Smooth muscle cell (in vitro differentiated cells): ENCODE measurements around the gene DUT. TPM values are rescaled to one million over a fixed set of nuclear protein-coding genes. Genes with fewer than 3 reads are reported as not detected.

ENCODE experiments used
- DNase-seq: peaks from one replicate; lab custom pipeline; 2025; ENCODE audit not compliant: unreplicated experiment; lab: John Stamatoyannopoulos, UW
- H2AFZ ChIP-seq: fragments of 200-600 bp; sonication (generic); 2 replicates; pipeline ENCODE4 v1.6.0; 2016; ENCODE audit warnings: antibody characterized with exemption, low read depth, mild to moderate bottlenecking
- H3F3A ChIP-seq: fragments of 200-600 bp; sonication (generic); 2 replicates; pipeline ENCODE4 v1.6.0; 2017; ENCODE audit warnings: antibody characterized with exemption, low read depth
- H3K27ac ChIP-seq: fragments of 200-600 bp; sonication (generic); 2 replicates; pipeline ENCODE4 v1.5.1; 2016; ENCODE audit warnings: low read depth, mild to moderate bottlenecking
- H3K27me3 ChIP-seq: fragments of 200-600 bp; sonication (generic); 2 replicates; pipeline ENCODE4 v1.6.1; 2016; ENCODE audit warnings: low read depth, mild to moderate bottlenecking
- H3K36me3 ChIP-seq: fragments of 200-600 bp; sonication (generic); 2 replicates; pipeline ENCODE4 v1.5.1; 2016; ENCODE audit warnings: low read depth
- H3K4me1 ChIP-seq: fragments of 200-600 bp; sonication (generic); 2 replicates; pipeline ENCODE4 v1.5.1; 2016; ENCODE audit warnings: low read depth
- H3K4me2 ChIP-seq: fragments of 200-600 bp; sonication (generic); 2 replicates; pipeline ENCODE4 v1.6.0; 2016; ENCODE audit warnings: mild to moderate bottlenecking
- H3K4me3 ChIP-seq: fragments of 200-600 bp; sonication (generic); 2 replicates; pipeline ENCODE4 v1.5.1; 2016; ENCODE audit warnings: mild to moderate bottlenecking
- H3K79me2 ChIP-seq: fragments of 200-600 bp; sonication (generic); 2 replicates; pipeline ENCODE4 v1.6.0; 2016; ENCODE audit warnings: low read depth, mild to moderate bottlenecking
- H3K9ac ChIP-seq: fragments of 200-600 bp; sonication (generic); 2 replicates; pipeline ENCODE4 v1.6.0; 2016; ENCODE audit warnings: low read depth
- H3K9me3 ChIP-seq: fragments of 200-600 bp; sonication (generic); replicated peaks from 2 replicates; pipeline ENCODE4 v1.5.1; 2016; ENCODE audit warnings: low read depth
- H4K20me1 ChIP-seq: fragments of 200-600 bp; sonication (generic); 2 replicates; pipeline ENCODE4 v1.6.0; 2016; ENCODE audit warnings: low read depth
- WGBS: methylation state at CpG from one replicate; pipeline ENCODE4 v1.1.7; 2016; ENCODE audit warnings: low lambda C conversion rate; 5-methylcytosine and 5-hydroxymethylcytosine counted together
- polyA plus RNA-seq: library from polyadenylated mRNA; unstranded; fragments of >200 nt; fragmentation: Nextera tagmentation; extraction: Ambion mirVana; gene quantifications from 2 replicates; pipeline ENCODE4 v1.2.1, GENCODE V29; 2016
- small RNA-seq: library from RNA; depleted of rRNA; stranded (forward); fragments of <200 nt; gene quantifications from one replicate; pipeline ENCODE3, GENCODE V24; 2014
- total RNA-seq: library from RNA; depleted of rRNA; stranded (reverse); fragments of >200 nt; gene quantifications from 2 replicates; pipeline ENCODE4 v1.2.3, GENCODE V29; 2014
- TF ChIP-seq, protein P1 (sequence below): fragments of 200-600 bp; sonication (generic); IDR thresholded peaks from 2 replicates; pipeline ENCODE4 v1.5.1; 2017; ENCODE audit warnings: borderline replicate concordance, mild to moderate bottlenecking, antibody characterized with exemption; ENCODE audit not compliant: insufficient read depth, poor library complexity, severe bottlenecking

Gene DUT
- total and polyA plus RNA-seq, 2 experiments from 2014 or later, result 80.4 to 116 TPM

DNA sequence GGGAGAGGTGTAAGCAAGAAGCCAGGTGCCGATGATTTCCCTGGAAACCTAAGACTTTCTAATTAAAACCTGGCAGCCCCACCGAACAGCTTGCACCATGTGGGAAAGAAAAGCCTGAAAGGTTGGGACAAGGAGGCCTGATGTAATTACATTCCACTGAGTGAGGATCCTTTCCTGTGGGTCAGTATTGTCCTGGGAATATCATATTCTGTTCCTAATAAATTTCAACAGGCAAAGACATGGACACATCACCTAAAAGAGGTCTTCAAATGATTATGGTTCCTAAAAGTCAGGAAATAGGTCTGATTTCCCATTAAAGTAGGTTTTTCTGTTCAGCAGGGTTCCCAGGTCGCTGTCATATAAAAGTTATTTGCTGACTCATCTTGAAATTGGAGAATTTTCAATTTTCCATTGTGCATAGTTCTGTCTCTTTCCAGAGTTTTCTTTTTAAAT lies 58.5 kb downstream of the DUT start:
- Histone ChIP-seq H3K27me3 (no peaks in the 10 kb centered on the region), H3K4me3 (no peak overlapping the region), H3K79me2 (no peaks in the 10 kb centered on the region), H3F3A (no peaks in the 10 kb centered on the region), H3K36me3 (no peaks in the 10 kb centered on the region), H3K4me2 (no peak overlapping the region), H4K20me1 (no peaks in the 10 kb centered on the region), H3K9ac (no peak overlapping the region), H3K27ac (no peak overlapping the region), H3K4me1 (no peaks in the 10 kb centered on the region), H2AFZ (no peak overlapping the region), H3K9me3 (no peaks in the 10 kb centered on the region)
- no peak for DNase-seq
- TF ChIP-seq, protein P1, sequence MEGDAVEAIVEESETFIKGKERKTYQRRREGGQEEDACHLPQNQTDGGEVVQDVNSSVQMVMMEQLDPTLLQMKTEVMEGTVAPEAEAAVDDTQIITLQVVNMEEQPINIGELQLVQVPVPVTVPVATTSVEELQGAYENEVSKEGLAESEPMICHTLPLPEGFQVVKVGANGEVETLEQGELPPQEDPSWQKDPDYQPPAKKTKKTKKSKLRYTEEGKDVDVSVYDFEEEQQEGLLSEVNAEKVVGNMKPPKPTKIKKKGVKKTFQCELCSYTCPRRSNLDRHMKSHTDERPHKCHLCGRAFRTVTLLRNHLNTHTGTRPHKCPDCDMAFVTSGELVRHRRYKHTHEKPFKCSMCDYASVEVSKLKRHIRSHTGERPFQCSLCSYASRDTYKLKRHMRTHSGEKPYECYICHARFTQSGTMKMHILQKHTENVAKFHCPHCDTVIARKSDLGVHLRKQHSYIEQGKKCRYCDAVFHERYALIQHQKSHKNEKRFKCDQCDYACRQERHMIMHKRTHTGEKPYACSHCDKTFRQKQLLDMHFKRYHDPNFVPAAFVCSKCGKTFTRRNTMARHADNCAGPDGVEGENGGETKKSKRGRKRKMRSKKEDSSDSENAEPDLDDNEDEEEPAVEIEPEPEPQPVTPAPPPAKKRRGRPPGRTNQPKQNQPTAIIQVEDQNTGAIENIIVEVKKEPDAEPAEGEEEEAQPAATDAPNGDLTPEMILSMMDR, result no peak
- WGBS, result 83% methylated on average over 3 of the region's 3 CpGs

DNA sequence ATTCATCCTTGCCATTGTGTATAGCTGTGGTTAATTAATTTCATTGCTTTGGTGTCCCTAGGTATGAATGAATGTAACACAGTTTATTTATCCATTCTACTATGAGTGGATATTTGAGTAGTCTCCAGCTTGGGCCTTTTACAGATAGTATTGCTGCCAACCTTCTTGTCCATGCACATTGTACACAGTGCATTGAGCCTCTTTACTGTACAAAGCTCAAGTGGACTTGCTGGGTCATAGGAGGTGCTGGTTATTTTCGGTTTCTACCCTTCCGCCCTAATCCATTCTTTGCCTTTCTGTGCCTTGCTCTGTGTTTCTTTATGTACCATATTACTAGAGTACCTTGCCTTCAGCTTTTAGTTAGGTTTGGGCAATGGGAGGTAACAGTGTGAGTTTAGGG lies 60.7 kb downstream of the DUT start:
- no peaks in the 10 kb centered on the region for H3K79me2 ChIP-seq
- DNase-seq, result no peak
- no peak overlapping the region for H3K4me2 ChIP-seq
- no peak overlapping the region for H3K4me3 ChIP-seq
- no peaks in the 10 kb centered on the region for H3K27me3 ChIP-seq
- H3K9me3 ChIP-seq, result no peaks in the 10 kb centered on the region
- TF ChIP-seq, protein P1, result no peak
- no peaks in the 10 kb centered on the region for H3F3A ChIP-seq
- no peak overlapping the region for H3K27ac ChIP-seq
- 89% methylated on average over 2 of the region's 2 CpGs for WGBS
- H2AFZ ChIP-seq, result no peak overlapping the region
- H3K4me1 ChIP-seq, result no peaks in the 10 kb centered on the region
- H4K20me1 ChIP-seq, result no peaks in the 10 kb centered on the region
- no peaks in the 10 kb centered on the region for H3K36me3 ChIP-seq
- H3K9ac ChIP-seq, result no peak overlapping the region

DNA sequence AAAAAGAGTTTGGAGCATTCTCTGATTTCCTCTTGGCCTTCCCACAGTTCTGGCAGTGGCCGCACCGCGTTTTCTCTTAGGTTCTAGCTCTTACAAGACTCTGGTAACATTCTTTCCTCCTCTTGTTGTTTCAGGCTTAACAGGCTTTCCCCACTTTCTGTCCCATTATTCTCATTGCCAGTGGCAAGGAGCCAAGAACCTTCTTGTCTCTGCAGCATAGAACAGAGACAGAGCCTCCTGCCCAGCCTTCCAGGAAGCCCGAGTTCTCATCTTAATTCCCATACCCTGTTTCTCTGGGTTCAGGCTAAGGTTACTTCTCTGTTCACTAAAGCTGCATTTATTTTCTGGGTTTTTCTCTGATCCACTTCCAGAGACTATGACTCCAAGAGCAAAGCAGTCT lies 61.1 kb downstream of the DUT start:
- Histone ChIP-seq H3K27me3 (no peaks in the 10 kb centered on the region), H3K9ac (no peak overlapping the region), H3K79me2 (no peaks in the 10 kb centered on the region), H3F3A (no peaks in the 10 kb centered on the region), H3K4me2 (no peak overlapping the region), H2AFZ (no peak overlapping the region), H3K27ac (no peak overlapping the region), H3K9me3 (no peaks in the 10 kb centered on the region), H3K36me3 (no peaks in the 10 kb centered on the region), H3K4me1 (no peaks in the 10 kb centered on the region), H4K20me1 (no peaks in the 10 kb centered on the region), H3K4me3 (no peak overlapping the region)
- no peak for DNase-seq
- TF ChIP-seq, protein P1, result no peak
- 71% methylated on average over 4 of the region's 4 CpGs for WGBS

Small RNA genes lying within 50 kb of the gene (small RNA-seq; reads per million reads assigned to genes)
- not detected for gene RF00019

Other genes starting within 250 kb of the DUT start
- not detected in 2 replicates for gene SLC24A5, start 210.4 kb upstream of the DUT start, total RNA-seq
- gene SLC24A5, start 210.4 kb upstream of the DUT start, polyA plus RNA-seq, result not detected in 2 replicates
- 3.9 and 13.9 TPM in 2 replicates for gene MYEF2, start 153.1 kb upstream of the DUT start, total RNA-seq
- 0.56 and 1.2 TPM in 2 replicates for gene MYEF2, start 153.1 kb upstream of the DUT start, polyA plus RNA-seq
- not detected in 2 replicates for gene CTXN2, start 139.8 kb upstream of the DUT start, total RNA-seq
- not detected in 2 replicates for gene CTXN2, start 139.8 kb upstream of the DUT start, polyA plus RNA-seq
- gene SLC12A1, start 125.1 kb upstream of the DUT start, total RNA-seq, result not detected in 2 replicates
- not detected in 2 replicates for gene SLC12A1, start 125.1 kb upstream of the DUT start, polyA plus RNA-seq